ENCODE results near the gene KLF7. TPM values are rescaled to one million over a fixed set of nuclear protein-coding genes. Genes with fewer than 3 reads are reported as not detected.

The KLF7 gene
- total and polyA plus RNA-seq, 9 of the 15 experiments (the other 6 are each of a cell fraction or from before 2014, with no cell fraction given) = 0.04 to 0.54 (median 0.07) TPM

GRCh38 chr2:207156451-207157161, 9.1 kb downstream of the KLF7 start:
- no peak overlapping the region for H3K27ac ChIP-seq (ENCODE audit: extremely low read depth, low read depth, low read length)
- ATAC-seq (no peak), FAIRE-seq (no peak), DNase-seq (ENCODE audit: extremely low read depth in 1 of 4, low spot score in 3 of 4) (no peak)
- ChIA-PET POLR2A (interaction anchor here (0.7 to 0.8 kb wide), 2 partner anchors 14 to 55 kb away, joined by 3 read pairs; no protein-coding TSS in a partner anchor), CTCF (ENCODE audit: low intra/inter-chr PET ratio) (no interaction called here)
- intact Hi-C loops (cut with micrococcal nuclease) = no loop called here
- no peaks in the 10 kb centered on the region for H3K9me3 ChIP-seq (replicated peaks; ENCODE audit: control insufficient read depth, insufficient read depth, low read depth, low read length)
- H3K4me1 ChIP-seq (replicated peaks in 1 of 2; ENCODE audit: control insufficient read depth in 2 of 2, insufficient read depth in 2 of 2, low read length in 2 of 2) = no peaks in the 10 kb centered on the region
- H3K79me2 ChIP-seq (ENCODE audit: control insufficient read depth, insufficient read depth, low read length) = no peaks in the 10 kb centered on the region
- H3K4me3 ChIP-seq = no peak overlapping the region
- 2% methylated on average over 5 of the region's 5 CpGs for WGBS (ENCODE audit: insufficient coverage, low coverage, missing lambda C conversion rate)
- H3K9me1 ChIP-seq (ENCODE audit: control insufficient read depth, insufficient read depth, low read length) = no peaks in the 10 kb centered on the region
- H3K27me3 ChIP-seq (ENCODE audit: control insufficient read depth in 2 of 2, insufficient read depth in 2 of 2, low read length in 2 of 2) = peaks cover 0 to 6% of the 10 kb centered on the region in 2 experiments; a peak in 1 of 5 replicates
- in situ Hi-C loops (cut with MboI) = no loop called here
- no TSS peak for BruUV-seq (replicated peaks)
- H3K4me2 ChIP-seq (ENCODE audit: insufficient read depth, low read length) = no peak overlapping the region
- no peak overlapping the region for H2AFZ ChIP-seq (ENCODE audit: low read depth, low read length)
- no peaks in the 10 kb centered on the region for H3K36me3 ChIP-seq (ENCODE audit: control insufficient read depth, insufficient read depth, low read length)
- H4K20me1 ChIP-seq (replicated peaks; ENCODE audit: control insufficient read depth, insufficient read depth, low read length) = no peaks in the 10 kb centered on the region
- TF ChIP-seq CCAR2 (IDR thresholded peaks at IDR 0.05; ENCODE audit: low read depth, low read length) = no peak
- no peak for TF ChIP-seq PTTG1 (tag; IDR thresholded peaks at IDR 0.05; ENCODE audit: low read depth)
- no peak for TF ChIP-seq ATF1 (CRISPR knock-in tag; IDR thresholded peaks at IDR 0.05)
- no peak for TF ChIP-seq ATF1 (tag; IDR thresholded peaks at IDR 0.05)
- no peak for TF ChIP-seq CBFA2T3 (IDR thresholded peaks at IDR 0.05)
- TF ChIP-seq, protein P1, sequence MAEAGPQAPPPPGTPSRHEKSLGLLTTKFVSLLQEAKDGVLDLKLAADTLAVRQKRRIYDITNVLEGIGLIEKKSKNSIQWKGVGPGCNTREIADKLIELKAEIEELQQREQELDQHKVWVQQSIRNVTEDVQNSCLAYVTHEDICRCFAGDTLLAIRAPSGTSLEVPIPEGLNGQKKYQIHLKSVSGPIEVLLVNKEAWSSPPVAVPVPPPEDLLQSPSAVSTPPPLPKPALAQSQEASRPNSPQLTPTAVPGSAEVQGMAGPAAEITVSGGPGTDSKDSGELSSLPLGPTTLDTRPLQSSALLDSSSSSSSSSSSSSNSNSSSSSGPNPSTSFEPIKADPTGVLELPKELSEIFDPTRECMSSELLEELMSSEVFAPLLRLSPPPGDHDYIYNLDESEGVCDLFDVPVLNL (CRISPR knock-in tag; IDR thresholded peaks at IDR 0.05; ENCODE audit: low read depth) = no peak
- TF ChIP-seq, protein P2, sequence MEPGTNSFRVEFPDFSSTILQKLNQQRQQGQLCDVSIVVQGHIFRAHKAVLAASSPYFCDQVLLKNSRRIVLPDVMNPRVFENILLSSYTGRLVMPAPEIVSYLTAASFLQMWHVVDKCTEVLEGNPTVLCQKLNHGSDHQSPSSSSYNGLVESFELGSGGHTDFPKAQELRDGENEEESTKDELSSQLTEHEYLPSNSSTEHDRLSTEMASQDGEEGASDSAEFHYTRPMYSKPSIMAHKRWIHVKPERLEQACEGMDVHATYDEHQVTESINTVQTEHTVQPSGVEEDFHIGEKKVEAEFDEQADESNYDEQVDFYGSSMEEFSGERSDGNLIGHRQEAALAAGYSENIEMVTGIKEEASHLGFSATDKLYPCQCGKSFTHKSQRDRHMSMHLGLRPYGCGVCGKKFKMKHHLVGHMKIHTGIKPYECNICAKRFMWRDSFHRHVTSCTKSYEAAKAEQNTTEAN (CRISPR knock-in tag; IDR thresholded peaks at IDR 0.05) = no peak
- no peak for TF ChIP-seq ZNF717 (CRISPR knock-in tag; IDR thresholded peaks at IDR 0.05)
- TF ChIP-seq LCOR (CRISPR knock-in tag; IDR thresholded peaks at IDR 0.05) = no peak
- TF ChIP-seq CSDE1 (IDR thresholded peaks at IDR 0.05) = no peak
- TF ChIP-seq THRA (IDR thresholded peaks at IDR 0.05) = no peak
- no peak for TF ChIP-seq WHSC1 (IDR thresholded peaks at IDR 0.05; ENCODE audit: low read length)
- TF ChIP-seq ADNP (tag; IDR thresholded peaks at IDR 0.05) = no peak
- no peak overlapping the region for H3K9ac ChIP-seq (ENCODE audit: insufficient read depth in 1 of 2, low read depth in 2 of 2, low read length in 2 of 2)
